M059J (cell line): ENCODE data around the gene EWSR1. TPM values are rescaled to one million over a fixed set of nuclear protein-coding genes. Genes with fewer than 3 reads are reported as not detected.
"Not testable (repeated sequence)": the region's sequence is repeated elsewhere in the genome, so short reads cannot be mapped to it uniquely, and the experiment has no call there.

ENCODE experiments used
- DNase-seq: peaks from one replicate; pipeline ENCODE4 v3.0.0-alpha.2; 2012; ENCODE audit warnings: low read depth
- total RNA-seq: library from RNA; depleted of rRNA; stranded (reverse); fragments of >200 nt; shearing (Covaris generic); gene quantifications from 2 replicates; pipeline ENCODE4 v1.2.3, GENCODE V29; 2014

Gene EWSR1
- total RNA-seq, 1 experiment from 2014 or later: 179 TPM

DNA sequence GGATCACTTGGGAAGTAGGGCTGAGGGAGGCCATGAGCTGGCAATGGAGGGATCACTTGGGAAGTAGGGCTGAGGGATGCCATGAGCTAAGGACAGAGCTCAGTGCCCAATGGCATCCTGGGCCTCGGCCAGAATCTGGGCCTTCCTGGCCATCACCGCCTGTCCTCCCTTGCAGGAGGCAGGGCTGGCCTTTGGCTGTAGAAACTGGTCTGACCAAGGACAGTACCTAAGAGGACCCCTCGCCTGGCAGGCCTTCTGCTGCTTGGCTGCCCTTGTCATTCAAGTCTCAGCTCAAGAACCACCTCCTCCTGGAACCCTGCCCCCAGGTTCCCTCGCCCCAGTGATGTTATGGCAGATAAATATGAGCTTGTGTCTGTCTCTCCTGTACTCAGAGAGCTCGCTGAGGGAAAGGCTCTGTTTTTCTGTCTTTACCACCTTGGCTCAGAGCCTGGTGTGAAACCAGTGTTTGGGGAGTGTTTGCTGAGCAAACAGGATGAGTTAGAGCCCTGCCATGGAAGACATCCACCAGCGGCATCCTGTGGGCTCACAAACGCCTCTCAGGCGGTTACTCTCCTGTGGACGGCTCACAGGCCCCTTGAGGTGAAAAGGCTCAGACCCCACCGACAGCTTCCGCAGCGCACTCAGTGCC, 66.8 kb downstream of the EWSR1 start:
- DNase-seq: no peak

DNA sequence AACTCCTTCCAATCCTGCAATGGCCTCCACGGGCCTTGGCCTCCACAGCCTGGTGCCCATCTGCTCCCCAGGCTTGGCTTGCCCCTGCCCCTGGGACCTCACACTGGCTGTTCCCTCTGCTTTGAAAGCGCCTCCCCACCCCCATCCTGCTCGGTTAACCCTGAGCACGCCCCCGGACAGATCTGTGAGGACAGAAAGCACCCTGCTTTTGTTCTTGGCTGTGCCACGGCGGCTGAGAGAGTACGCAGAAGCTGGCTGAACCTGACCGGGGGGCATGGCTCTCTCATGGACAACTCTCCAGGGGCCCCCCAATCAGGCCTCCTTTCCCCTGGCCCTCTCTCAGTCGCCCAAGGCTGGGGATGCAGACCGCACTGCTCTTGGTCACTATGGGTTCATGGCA, 67.6 kb downstream of the EWSR1 start:
- DNase-seq: no peak

DNA sequence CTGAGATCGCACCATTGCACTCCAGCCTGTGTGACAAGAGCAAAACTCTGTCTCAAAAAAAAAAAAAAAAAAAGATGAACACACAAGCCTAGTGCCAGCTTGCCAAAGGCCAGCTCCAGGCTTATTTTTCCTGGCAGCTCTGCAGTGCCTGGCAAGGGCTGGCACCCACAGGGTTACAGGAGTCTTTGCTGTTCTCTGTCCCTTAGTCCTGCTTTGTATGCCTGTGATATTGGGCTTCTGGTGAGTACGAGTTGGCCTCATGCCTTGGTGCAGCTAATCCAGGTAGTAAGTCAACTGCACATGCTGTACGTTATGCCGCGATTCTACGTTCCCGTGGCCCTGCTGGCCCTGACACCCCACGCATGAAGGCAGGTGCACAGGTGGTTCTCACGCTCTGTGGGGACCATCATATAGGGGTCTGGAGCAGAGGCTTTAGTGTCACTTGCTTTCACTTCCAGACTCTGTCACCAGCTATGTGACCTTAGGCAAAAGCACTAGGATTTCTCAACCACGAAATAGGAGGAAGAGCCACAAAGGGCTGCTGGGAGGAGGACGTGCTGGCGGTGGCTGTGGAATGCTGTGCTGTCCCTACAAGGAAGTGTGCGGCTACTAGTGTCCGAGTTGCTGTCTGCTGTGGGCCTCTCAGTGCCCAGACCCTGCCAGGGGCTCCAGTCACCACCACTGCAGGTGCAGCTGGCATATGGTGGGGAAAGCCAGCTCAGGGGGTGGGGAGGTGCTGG, 68.9 kb downstream of the EWSR1 start:
- no peak for DNase-seq

DNA sequence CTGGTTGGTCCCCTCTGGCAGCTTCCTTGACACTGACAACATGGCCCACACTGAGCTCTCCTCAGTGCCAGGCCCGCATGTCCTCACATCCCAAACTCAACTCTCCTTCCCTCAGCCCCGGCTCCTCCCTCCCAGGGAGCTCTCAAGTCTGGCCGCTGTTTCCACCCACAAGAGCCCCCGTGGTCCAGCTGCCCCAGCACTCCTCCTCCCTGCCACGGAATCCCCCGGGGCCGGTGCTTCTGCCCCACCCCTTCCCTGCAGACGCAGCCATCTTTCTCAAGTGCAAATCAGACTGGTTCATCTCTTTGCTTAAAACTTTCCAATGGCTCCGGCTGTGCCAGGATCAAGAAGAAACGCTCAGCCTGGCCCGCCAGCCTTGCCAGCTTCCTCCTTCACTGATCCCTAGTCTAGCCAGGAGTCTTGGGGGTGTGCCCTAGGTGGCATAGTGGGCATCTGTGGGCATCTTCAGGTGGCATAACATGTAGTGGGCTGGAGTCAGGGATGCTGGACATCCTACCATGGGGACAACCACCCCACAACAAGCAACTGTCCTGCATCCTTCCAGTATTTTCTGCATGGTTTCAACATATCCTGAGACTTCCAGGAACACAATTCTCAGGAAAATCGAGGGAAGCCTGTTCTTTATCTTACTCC, 69.7 kb downstream of the EWSR1 start:
- DNase-seq: no peak

DNA sequence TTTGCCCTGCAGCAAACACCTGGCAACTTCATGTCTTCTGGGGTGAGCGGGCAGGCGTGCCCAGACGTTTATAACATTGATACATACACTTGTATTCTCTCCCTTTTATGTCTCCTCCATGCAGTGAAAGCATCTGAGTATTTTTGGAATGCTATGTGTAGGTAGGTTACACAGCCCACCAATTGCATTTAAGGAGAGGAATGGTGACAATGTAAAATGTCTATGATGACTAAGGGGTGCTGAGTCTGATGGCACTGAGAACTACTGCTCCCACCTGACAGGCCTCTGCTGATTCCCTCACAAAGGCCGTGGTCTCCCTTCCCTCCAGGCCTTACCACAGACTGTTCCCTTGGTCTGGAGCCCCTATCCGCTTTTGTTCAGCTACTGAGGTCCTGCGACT, 70.3 kb downstream of the EWSR1 start:
- no peak for DNase-seq

DNA sequence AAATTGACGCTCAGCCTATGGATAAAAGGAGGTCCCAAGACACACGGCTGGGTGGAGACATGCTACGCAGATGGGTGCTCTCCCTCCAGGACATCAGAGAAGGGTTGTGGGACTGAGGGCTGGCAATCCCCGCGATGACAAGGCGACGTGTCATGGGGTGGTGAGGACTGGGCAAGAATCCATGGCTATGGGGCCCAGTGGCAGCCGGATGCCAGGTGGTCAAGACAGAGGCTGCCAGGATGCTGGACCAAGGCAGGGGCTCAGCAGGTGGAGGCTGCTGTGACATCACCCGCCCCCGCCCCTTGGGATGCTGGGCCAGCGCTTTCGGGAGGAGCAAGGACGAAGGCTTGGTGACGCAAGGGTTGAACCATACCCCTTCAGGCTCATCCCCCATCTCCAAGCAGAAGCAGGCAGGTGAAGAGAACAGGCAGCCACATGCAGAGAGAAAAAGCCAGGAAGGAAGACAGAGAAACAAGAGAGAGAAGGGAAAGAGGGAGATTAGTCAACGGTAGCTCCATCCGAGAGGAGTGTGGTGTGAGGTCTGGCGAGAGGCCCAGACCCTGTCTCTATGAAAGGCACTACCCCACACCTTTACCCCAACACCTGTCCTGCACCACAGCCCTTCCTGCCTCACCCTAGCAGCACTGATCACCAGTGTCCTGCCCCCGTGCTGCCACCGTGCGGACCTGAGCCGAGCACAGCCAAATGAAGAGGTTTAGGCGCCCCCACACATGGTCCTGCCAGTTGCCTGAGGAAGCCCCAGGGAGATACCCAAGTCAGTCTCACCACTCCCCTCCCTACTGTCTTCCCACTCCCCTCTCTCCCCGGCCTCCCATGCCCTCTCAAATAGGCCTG, 71.5 kb downstream of the EWSR1 start:
- DNase-seq: no peak

DNA sequence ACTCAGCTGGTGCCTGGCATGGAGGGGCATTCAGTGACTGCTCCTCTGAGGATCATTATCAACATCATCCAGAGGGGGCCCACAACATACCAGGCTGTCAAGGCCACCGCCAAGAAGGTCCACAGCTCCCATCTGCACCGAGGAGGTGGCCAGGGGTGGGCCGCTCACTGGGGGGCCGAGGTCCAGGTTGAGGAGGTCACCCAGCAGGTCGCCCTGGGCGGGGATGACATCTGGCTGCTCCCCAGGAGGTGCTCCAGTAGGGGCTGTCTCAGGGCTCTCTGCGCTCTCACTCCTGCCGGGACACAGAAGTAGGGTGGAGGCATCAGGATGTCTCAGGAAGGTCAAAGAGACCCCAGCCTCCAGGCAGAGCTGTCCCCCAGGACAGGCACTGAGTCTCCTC, 72.5 kb downstream of the EWSR1 start:
- DNase-seq: no peak

DNA sequence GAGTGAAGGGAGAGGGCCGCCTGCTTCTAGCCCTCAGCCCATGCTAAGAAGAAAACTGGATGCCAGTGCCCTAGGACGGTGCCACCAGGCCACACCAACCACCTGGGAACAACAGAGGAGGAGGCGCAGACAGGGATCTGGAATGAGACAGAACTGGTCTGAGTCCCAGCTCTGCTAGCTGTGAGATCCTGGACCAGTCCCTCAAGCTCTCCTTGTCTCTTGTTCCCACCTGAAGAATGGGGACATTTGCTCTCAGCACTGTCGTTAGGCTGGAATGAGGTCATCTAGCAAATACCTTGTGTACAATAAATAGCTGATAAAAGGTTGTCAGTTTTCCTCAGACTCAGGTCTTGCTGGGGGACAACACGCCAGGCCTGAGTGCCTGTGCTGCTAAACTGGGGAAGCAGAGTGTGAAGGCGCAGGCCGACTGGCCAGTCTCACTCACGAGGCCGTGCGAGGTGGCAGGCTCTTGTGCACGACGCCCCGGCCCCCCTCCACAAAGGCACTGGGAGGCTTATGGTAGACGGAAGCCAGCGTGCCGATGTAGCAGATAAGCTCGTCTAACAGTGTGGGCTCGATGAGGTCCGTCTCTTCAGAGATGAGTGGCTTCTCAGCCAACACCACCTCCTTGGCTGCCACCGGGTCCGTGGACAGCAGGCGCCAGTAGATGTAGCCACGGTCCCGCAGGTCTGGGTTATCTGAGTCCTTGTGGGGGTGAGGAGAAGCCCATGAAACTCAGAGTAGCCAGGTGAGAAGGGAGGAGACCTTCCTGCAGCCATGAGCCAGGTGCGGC, 73.2 kb downstream of the EWSR1 start:
- no peak for DNase-seq

DNA sequence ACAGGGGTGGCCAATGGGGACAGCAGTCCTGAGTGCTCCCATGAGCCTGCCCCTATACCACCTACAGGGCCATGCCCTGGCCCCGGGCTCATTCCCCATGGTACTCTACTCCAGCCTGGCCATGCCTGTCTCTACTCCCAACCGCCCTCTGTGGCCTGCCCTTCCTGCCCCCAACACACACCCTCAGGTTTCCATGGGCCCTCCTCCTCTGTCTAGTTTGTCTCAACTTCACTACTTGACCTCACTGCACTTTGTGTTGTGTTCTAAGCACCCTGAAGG, 73.7 kb downstream of the EWSR1 start:
- no peak for DNase-seq

DNA sequence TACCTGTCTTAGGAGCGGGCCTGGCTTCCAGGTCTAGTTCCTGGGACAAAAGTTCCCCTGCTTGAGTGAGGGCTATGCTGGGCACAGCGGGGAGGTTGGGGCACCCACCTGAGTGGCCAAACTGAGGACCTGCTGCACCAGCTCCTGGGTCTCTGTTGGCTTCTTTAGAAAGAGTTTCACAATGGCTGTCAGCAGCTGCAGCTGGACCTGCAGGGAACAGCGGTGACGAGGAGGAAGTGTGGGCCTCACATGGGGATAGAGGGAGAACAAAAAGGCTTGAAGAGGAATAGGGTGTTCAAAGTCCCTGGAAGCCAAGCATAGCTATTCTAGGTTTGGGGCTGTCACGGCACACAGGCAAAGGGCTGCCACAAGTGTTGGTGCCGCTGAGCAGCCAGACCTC, 74.1 kb downstream of the EWSR1 start:
- no peak for DNase-seq

DNA sequence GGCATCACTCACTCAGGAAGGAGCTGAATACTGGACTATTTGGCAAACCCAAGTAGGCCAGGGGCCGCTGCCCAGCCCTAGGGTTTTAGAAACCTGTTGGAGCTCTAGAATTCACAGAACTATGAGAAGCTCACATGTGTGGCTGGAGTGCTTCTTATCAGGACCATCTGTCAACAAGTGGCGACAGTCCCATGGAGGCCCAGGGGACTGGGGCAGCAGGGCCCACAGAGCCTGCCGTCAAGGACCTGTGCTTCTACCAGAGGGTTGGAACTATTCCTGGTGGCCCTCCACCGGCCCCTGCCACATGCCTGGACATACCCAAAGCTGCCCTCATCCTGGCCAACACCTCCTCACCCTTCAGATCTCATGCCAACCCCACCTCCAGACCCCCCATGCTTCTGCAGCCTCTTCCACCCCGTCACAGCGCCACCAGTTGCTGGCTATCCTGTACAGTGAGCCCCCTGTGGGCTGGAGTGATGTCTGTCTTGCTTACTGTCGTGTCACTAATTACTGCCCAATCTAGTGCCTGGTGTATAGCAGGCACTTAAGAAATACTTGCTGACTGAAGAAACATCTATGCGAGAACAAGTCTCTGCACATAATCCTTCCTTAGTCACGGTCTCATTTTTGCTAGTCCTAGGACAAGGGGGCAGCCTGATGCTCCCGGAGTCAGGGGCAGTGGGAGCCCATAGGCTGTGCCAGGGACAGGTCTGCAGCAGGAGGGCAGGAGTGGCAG, 74.7 kb downstream of the EWSR1 start:
- DNase-seq: no peak

DNA sequence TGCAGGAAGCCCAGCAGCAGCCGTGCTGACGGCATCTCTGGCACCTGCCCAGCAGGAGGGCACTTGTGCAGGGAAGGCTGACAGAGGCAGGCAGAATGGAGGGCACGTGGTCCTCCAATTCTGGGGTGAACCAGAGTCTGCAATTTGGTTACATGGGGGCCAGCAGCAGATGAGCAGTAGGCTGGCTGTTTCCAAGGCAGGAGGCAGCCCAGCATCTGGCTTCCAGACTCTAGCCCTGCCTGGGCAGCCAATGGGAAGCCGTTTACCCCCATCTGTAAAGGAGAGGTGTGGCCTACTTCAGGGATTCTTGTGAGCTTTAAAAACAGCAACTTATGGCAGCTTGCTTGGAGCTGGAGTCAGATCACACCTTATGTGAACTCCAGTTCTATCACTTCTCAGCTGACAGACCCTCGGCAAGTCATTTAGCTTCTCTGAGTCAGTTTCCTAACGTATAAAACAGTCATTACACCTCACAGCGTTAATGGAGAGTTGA, 75.3 kb downstream of the EWSR1 start:
- DNase-seq: peak; percentile 52

DNA sequence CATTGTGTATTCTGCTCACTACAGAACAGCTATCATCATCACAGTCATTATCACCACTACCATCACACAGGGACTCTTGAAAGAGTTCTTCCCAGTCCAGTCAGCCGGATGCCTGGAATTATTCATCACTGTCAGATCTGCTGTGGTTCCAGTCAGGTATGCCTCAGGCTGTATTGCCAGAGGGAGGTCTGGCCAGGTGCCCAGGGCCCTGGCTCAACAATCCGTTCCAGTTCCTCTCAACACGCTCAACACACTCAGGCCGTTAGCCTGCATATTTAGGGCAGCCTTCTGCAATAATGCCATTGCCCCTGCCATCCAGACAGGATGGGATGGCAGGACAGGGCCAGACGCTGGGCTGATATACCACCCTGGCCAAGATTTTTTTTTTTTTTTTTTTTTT, 76.1 kb downstream of the EWSR1 start:
- peak; percentile 96 for DNase-seq

DNA sequence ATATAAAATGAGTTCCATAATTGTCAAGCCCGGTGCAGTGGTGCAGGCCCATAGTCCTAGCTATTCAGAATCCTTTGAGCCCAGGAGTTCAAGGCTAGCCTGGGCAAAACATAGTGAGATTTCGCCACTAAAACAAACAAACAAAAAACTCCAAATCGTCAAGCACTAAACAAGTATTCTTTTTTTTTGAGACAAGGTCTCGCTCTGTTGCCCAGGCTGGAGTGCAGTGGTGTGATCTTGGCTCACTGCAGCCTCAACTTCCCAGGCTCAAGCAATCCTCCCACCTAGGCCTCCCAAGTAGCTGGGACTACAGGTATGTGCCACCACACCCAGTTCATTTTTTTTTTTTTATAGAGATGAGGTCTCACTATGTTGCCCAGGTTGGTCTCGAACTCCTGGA, 76.8 kb downstream of the EWSR1 start:
- not testable (repeated sequence) for DNase-seq

DNA sequence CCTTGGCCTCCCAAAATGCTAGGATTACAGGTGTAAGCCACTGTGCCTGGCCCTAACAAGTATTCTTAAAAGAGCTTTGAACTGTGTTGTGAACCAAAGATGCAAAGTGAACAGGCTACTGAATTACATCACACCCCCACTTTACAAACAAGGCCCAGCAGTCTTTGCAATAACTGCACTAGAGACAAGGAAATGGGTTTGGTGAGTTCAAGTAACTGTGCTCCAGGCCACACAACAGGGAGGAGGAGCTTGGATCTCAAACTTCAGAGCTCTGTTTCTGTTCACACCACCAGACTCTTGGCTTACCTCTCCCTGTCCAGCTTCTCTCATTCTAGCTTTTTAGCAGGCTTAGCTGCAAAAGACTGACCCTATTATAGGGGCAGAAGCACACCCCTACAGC, 77.9 kb downstream of the EWSR1 start:
- no peak for DNase-seq

DNA sequence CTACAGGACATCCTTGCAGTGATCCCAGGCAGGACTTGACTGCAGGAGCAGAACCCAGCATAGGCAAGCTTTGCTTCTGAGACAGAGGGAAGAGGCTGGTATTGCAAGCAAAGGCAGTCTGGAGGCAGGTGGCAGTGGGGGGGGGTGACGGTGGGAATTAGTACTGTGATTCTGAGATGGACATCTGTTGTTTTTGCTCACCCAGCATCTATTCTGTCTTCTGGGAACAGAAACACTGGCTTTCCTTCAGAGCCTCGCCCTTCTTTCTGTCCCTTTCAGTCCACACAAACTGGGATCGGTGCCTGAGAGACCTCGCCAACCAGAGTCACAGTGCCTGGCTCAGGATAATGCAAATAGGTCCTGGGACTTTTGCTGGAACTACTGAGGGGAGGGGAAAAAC, 78.6 kb downstream of the EWSR1 start:
- DNase-seq: no peak

DNA sequence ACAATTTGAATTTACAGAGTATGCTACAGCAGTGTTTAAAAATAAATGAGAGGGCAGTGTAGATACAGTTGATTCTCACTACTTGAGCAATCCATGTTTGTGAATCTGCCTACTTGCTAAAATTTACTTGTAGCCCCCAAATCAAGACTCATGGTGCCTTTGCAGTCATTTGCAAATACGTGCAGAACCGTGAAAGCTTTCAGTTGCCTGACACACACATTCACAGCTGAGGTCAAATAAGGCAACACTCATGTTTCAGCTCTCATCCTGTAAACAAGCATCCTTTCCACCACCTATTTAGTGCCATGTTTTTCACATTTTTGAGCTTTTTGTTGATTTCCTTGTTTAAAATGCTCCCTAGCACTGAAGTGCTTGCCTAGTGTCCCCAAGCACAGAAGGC, 80.0 kb downstream of the EWSR1 start:
- no peak for DNase-seq

DNA sequence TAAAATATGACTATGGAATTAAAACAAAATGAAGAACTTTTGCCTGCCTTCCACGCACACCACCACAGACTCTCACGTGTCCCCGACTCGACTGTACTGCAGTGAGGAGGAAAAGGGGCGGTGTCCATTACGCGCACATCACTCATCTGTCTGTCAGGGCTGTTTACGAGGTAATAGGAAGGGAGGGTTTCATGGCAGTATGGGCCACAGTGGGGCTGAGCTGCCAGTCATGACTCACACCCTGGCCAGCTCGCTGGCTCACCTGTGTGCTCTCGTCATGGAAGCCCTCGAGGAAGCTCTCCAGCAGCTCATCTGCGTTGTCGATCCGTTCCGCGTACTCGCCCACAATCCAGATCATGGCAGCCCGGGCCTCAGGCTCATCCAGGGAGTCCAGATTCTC, 80.9 kb downstream of the EWSR1 start:
- DNase-seq: peak; percentile 28
